HG03571 (cell line): ENCODE results near the gene CCDC43.
"Not testable (repeated sequence)": the region's sequence is repeated elsewhere in the genome, so short reads cannot be mapped to it uniquely, and the experiment has no call there.

Source experiments
- ATAC-seq: cut with Tn5 transposase; IDR thresholded peaks from one replicate; pipeline ENCODE4 v1.9.1; 2021; ENCODE audit not compliant: unreplicated experiment

CCDC43 gene, protein sequence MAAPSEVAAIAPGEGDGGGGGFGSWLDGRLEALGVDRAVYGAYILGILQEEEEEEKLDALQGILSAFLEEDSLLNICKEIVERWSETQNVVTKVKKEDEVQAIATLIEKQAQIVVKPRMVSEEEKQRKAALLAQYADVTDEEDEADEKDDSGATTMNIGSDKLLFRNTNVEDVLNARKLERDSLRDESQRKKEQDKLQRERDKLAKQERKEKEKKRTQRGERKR

GRCh38 chr17:44689477-44690217 lies at the start of gene CCDC43:
TSS of gene CCDC43 (minus strand) at chr17:44689776. CDS start at chr17:44689753, 23 bp downstream.
- ATAC-seq = peak; percentile 73

DNA sequence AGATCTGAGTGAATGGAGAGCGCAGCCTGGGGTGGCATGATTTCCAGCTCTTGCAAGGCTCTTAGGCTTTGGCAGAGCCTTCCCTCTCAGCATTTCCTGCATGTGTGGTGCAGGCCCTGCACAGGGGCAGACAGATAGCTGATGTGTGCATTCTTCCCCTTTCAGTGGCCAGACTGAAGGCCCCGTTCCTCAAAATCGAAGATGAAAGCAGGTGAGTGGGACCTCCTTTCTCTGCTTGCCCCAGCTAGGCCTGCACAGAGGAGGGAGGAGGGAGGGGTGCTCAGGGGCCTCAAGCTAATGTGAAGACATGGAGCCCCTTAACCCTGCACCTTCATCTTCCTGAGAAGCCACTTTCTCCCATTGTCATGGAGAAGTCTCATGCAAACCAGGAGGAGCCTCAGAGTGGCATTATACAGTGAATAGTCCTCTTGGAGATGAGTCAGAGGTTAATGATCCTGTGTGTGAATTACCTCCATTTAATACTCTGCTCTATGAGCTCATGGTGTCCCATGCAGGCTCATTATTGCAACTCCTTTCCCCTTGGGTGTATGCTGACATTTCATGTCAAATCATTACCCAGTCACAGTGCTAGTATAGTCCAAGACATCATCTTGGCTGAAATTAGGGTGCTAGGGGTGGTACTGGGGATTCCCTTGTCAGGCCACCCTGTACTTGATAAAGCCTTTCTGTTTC lies 48.8 kb upstream of the CCDC43 start:
- no peak for ATAC-seq

DNA sequence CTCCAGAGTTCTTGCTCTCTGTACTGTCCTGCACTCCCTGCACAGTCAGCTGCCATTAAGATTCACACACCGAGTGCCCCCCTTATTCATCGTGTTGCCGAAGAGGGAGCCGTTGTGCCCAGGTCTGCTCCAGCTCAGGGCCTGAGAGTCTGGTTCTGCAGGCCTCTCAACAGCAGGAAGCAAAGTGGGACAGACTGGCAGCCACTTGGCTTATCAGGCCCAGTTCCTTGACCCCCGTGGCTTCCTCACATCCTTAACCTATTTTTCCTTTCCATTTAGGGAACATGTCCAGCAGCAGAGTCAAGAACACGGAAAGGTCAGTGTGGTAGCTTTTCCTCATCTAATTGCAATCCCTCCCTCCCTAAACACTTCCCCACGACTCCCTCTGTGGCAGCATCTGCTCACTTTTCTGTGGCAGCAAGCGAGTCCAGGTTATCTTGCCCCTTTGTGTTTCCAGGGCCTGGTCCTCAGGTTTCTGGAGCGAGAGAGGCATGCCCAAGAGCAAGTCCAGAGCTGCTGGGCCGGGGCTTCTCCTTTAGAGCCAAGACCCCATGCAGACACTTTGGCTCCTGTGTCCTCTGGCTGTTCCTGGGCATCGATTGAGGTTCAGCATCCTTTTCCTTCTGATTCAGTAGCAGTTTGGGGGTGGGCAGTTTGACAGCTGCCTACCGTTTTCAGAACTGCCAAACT lies 47.1 kb upstream of the CCDC43 start:
- no peak for ATAC-seq

DNA sequence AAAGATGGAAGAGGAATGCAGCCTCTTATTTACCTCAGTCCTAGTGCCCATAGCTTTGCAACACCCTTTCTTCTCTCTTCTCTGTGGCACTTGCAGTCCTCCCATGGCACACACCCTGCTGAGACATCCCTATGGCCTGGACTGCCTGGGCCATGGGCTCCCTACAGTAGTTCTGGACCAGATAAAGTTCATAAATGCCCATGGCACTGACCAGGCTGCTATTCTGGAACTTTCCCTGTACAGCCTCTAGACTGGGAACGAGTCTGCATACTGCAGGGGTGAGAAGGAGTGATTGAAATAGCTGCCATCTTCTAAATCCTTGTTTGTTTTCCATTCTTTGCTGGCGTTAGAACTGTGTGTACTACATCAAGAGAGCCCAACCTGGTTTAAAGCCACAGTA lies 44.7 kb upstream of the CCDC43 start:
- ATAC-seq = no peak

DNA sequence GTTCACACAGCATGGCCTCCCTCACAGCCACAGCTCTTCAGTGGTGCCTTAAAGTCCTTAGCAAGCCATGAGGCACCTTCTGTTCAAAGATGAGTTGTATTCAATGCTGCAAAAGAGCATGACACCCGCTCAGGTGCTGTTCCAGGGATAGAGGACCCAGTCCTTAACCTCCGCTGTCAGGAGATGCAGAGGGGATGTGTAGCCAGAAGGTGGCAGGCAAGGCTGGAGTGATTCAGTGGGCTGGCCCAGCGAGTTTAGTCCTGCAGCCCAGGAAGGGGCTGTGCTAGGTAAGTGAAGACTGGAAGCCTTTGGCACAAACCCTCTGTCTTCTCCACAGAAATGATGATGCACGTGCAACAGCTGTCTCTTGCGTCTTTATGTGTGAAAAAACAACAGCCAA lies 44.2 kb upstream of the CCDC43 start:
- ATAC-seq = no peak

- not testable (repeated sequence) for ATAC-seq
These were observed 36.5 kb upstream of the CCDC43 start for GRCh38 chr17:44726121-44726520.

DNA sequence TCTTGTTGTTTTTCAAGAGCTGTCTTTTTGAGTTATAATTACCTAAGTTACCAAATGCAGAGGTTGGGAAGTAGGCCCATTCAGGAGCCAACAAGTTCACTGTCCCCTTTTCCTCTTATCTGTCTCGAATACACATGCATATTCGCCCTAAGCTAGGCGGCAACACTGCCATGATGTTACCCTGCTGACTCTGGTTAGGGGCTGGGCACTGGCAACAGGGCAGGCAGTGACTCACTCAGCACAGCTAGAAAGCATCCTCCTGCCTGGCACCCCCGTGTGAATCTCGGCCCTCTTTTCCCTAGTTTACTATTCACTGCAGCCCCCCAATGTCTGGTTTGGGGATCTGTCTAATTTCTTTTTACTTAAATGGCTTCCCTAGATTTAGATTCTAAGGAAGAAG lies 32.7 kb upstream of the CCDC43 start:
- no peak for ATAC-seq

DNA sequence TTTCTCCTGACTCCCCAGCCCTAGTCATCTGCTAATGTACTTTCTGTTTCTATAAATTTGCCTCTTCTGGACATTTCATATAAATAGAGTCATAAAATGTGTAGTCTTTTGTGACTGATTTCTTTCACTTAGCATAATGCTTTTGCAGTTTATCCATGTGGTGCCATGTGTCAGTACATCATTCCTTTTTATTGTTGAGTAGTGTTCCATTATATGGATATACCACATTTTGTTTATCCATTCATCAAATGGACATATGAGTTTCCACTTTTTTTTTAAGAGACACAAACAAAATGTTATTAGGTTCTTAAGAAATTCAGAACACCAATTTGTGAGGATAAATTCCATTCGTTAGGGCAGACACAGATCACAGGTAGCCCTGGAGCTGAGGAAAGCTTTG lies 29.9 kb upstream of the CCDC43 start:
- no peak for ATAC-seq

DNA sequence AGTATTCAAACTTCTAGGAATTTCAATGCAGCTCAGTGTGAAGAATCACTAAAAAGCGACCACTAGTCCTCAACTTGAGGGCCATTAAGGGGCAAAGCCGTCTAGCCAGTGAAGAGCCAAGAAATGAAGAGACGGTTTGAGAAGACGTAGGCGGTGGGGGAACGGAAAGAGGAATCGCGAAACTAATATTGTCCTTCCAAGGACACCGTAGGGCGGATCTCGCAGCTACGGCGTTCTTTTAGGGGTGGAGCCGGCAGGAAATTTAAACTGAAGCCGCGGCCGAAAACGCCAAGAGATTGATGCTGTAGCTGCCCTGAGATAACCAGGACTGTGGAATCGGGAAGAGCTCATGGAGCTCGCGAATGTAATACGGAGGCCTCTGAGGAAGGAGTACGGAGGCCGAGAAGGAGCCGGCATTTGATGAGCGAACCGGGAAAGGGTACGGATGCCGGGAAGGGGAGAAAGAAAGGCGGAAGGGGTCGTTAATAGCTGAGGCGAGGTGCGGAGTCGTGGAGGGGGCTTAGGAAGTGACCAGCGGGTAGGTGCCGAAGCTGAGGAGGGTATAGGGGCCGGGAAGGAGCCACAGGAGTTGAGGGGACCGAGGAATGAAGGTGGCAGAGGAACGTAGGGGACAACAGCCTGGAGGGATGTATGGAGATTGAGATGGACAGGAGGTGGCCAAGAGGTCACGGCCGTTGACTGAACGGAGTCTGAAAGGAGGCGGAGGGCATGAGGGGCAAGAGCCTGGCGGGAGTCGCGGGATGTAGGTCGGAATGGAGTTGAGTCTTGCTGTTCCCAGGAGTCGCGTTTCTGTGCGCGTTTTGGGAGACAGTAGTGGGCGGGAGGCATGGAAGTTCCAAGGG lies 19.1 kb upstream of the CCDC43 start, which contains the start of gene DBF4B:
Gene DBF4B, plus strand, starts transcription at position 265 of the 863 bp plus-strand sequence. Its CDS starts 156 bp downstream, at position 421.
- ATAC-seq = no peak

DNA sequence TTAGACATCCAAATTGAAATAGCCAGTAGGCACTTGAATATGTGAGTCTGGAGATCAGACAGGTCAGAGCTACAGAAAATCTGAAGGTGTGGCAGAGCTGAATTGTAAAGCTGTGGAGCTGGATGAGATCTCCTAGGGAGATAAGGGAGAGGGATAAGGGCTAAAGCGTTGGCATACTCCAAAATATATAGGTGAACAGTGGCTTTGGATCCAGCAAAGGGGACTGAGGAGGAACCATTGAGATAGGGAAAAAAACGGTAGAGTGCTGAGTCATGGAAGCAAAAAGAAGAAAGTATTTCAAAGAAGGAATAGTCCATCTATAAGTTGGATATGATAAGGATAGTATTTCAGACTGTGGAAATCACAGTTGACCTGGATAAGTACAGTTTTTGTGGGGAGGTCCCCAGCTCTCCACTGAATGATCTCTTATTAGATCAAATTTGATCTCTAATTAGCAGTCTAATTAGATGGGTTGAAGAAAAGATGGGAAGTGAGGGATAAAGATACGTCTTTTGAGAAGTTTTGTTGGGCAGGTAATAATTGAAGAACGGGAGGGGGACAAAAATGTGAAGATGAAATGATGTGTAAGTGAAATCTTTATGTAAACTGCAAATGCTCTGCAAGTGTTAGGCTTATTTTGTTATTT lies 18.3 kb upstream of the CCDC43 start:
- no peak for ATAC-seq

DNA sequence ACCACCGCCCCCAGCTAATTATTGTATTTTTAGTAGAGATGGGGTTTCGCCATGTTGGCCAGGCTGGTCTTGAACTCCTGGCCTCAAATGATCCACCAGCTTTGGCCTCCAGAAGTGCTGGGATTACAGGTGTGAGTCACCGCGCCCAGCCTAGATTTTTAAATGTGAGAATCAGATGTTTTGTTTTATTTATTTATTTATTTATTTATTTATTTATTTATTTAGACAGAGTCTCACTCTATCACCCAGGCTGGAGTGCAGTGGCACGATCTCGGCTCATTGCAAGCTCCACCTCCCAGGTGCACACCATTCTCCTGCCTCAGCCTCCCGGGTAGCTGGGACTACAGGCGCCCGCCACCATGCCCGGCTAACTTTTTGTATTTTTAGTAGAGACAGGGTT lies 10.7 kb upstream of the CCDC43 start:
- ATAC-seq = not testable (repeated sequence)

DNA sequence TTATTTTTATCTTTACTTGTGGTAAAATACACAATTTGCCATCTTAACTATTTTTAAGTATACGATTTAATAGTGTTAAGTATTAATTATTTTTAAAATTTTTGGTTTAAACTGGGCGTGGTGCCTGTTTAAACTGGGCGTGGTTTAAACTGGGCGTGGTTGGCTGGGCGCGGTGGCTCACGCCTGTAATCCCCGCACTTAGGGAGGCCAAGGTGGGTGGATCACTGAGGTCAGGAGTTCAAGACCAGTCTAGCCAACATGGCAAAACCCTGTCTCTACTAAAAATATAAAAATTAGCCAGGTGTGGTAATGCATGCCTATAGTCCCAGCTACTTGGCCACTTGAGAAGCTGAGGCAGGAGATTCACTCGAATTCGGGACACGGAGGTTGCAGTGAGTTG lies 4.0 kb upstream of the CCDC43 start:
- ATAC-seq = no peak

- not testable (repeated sequence) for ATAC-seq
These were observed 1.2 kb upstream of the CCDC43 start for GRCh38 chr17:44690746-44691306.

DNA sequence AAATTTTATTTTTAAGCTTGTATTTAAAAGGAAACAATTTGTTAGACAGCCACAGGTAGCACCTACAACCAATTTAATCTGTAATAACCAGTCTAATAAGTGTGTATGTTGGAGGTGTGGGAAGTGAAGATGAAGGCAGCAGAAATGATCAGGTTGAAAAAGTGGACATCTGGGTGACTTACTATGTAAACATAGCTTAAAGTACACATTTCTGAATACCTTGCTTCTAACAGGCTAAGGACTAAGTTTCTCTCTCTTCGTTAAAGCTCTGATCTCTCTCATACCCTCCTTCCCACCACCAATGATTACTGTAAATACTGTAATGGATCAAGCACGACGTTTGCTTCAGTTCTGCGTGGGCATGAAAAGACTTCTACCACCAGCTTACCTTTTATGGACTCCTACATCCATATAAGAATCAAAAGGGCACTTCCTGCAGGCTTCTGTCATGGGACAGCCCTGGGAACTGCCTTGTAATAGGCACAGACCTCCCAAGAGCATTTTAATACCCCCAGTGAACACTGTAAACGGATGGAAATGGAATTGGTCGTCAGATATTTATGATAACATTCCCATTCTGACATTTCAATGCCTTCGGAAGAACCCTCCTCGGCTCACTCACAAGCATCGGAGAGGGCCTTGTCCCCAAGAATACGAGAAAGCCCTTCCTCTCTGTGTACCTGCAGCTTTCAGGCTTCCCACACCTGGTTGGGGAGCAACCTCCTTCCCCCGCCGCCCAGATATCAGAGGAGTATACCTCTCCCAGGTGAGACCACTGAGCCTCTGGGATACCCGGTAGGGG lies 700 bp downstream of the CCDC43 start:
- peak; percentile 27 for ATAC-seq

DNA sequence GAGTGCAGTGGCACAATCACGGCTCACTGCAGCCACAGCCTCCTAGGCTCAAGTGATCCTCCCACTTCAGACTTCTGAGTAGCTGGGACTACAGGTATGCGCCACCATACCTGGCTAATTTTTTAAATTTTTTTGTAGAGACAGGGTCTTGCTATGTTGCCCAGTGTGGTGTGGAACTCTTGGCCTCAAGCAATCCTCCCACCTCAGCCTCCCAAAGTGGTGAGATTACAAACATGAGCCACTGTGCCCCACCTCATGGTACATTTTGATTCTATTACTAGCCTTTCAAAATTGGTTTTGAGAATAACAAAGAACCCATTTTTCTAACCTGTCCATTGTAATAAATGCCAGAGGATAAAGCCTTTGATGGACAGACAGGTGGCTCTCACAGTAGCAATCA lies 1.4 kb downstream of the CCDC43 start:
- no peak for ATAC-seq

GRCh38 chr17:44687756-44688155 lies 1.8 kb downstream of the CCDC43 start:
- no peak for ATAC-seq

DNA sequence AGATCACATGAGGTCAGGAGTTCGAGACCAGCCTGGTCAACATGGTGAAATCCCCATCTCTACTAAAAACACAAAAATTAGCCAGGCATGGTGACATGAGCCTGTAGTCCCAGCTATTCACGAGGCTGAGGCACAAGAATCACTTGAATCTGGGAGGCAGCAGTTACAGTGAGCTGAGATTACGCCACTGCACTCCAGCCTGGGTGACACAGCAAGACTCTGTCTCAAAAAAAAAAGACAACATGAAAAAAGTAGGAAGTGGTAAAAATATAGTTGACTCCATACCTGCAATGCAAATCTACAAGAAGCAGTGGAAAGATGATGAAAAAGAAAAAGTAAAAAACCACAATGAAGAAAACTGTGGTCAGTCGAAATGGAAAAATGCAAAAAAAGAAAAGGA lies 6.3 kb downstream of the CCDC43 start:
- not testable (repeated sequence) for ATAC-seq

DNA sequence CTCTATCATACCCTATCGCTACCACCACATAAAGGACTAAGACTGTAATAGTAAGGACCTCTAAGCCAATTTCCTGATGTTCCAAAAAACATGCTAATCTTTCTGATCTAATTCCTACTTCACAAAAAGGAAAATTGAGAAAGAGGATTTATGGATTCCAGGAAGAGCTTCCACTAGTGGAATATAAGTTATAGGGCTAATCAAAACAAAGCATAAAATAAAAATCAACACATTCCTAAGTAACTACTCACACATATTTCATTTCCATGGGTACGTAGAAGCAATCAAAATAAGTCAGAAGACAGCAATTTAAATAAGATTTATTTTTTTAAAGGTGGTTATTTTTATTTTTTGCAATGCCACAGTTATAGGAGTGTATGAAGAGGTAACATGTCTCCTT lies 12.4 kb downstream of the CCDC43 start:
- ATAC-seq = no peak

- ATAC-seq = no peak
These were observed 15.7 kb downstream of the CCDC43 start for GRCh38 chr17:44673893-44674292.
